SU-DHL-6 (cell line): ENCODE results near the gene MIX23.

ENCODE experiments used
- EZH2phosphoT487 ChIP-seq: fragments of 200-600 bp; sonication (generic), shearing (Covaris generic); conservative IDR thresholded peaks from 2 replicates; pipeline ENCODE4 v1.6.1; 2018; ENCODE audit warnings: mild to moderate bottlenecking, antibody characterized with exemption, low read length, moderate library complexity, mixed read lengths
- TF ChIP-seq, protein P1 (sequence below): fragments of 200-600 bp; sonication (generic); IDR thresholded peaks from one replicate; pipeline ENCODE4 v1.5.1; 2017; ENCODE audit warnings: antibody characterized with exemption, mild to moderate bottlenecking, low read length, moderate library complexity; ENCODE audit not compliant: insufficient read depth, poor library complexity, severe bottlenecking

DNA sequence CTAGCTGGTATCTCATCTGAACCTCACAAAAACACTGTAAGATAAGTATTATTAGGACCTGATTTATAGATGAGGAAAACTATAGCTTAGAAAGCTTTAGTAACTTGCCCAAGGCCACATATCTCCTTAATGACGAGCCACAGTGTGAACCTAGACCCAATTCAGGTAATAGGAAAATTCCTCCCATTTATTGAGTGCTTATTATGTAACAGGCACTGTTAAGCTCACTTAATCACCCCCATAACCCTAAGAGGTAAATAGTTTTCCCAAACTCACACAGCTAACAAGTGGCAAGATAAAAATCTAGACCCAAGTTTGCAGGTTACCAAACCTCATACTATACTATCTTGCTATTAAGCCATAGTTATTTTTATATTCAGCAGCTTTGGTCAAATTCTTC lies 24.9 kb upstream of the MIX23 start:
- no peak for TF ChIP-seq EZH2phosphoT487
- TF ChIP-seq, protein P1, sequence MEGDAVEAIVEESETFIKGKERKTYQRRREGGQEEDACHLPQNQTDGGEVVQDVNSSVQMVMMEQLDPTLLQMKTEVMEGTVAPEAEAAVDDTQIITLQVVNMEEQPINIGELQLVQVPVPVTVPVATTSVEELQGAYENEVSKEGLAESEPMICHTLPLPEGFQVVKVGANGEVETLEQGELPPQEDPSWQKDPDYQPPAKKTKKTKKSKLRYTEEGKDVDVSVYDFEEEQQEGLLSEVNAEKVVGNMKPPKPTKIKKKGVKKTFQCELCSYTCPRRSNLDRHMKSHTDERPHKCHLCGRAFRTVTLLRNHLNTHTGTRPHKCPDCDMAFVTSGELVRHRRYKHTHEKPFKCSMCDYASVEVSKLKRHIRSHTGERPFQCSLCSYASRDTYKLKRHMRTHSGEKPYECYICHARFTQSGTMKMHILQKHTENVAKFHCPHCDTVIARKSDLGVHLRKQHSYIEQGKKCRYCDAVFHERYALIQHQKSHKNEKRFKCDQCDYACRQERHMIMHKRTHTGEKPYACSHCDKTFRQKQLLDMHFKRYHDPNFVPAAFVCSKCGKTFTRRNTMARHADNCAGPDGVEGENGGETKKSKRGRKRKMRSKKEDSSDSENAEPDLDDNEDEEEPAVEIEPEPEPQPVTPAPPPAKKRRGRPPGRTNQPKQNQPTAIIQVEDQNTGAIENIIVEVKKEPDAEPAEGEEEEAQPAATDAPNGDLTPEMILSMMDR: no peak
